Epithelial cell of esophagus (primary cell): ENCODE results near the gene VSIG1.

ENCODE experiments used
- DNase-seq: peaks from one replicate; pipeline ENCODE4 v3.0.0; 2010; ENCODE audit warnings: low read depth
- H3K4me3 ChIP-seq: 2 replicates; pipeline ENCODE4 v1.5.1; 2011; ENCODE audit warnings: mild to moderate bottlenecking, low read length, control low read depth
- TF ChIP-seq, protein P1 (sequence below): IDR thresholded peaks from 2 replicates; pipeline ENCODE4 v1.5.1; 2011; ENCODE audit warnings: low read depth, mild to moderate bottlenecking, low read length, control low read depth, inconsistent platforms; ENCODE audit not compliant: insufficient read depth; ENCODE audit errors: missing control alignments

VSIG1 gene

GRCh38 chrX:108081110-108081509 is 36.2 kb downstream of the VSIG1 start:
- H3K4me3 ChIP-seq: no peak overlapping the region
- TF ChIP-seq, protein P1, sequence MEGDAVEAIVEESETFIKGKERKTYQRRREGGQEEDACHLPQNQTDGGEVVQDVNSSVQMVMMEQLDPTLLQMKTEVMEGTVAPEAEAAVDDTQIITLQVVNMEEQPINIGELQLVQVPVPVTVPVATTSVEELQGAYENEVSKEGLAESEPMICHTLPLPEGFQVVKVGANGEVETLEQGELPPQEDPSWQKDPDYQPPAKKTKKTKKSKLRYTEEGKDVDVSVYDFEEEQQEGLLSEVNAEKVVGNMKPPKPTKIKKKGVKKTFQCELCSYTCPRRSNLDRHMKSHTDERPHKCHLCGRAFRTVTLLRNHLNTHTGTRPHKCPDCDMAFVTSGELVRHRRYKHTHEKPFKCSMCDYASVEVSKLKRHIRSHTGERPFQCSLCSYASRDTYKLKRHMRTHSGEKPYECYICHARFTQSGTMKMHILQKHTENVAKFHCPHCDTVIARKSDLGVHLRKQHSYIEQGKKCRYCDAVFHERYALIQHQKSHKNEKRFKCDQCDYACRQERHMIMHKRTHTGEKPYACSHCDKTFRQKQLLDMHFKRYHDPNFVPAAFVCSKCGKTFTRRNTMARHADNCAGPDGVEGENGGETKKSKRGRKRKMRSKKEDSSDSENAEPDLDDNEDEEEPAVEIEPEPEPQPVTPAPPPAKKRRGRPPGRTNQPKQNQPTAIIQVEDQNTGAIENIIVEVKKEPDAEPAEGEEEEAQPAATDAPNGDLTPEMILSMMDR: no peak
- DNase-seq: no peak

GRCh38 chrX:108087792-108088191 is 42.9 kb downstream of the VSIG1 start:
- no peak overlapping the region for H3K4me3 ChIP-seq
- TF ChIP-seq, protein P1: no peak
- DNase-seq: no peak

DNA sequence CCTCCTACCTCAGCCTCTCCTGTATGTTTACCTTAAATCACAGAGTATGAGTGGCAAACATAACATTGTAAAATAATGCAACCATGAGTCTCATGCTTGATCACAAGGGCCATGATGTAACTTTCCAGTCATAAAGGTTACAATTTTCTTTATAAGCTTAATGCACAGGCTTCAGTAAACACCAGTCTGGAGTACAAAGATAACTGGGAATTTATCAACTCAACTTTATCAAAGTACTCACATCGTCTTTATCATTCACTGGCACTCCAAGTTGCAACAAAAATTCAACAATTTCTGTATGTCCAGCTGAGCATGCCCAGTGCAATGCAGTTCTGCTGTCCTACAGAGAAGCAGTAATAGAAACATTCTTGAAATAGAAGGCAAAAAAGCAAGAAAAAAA is 43.6 kb downstream of the VSIG1 start:
- TF ChIP-seq, protein P1: no peak
- DNase-seq: no peak
- H3K4me3 ChIP-seq: no peak overlapping the region

DNA sequence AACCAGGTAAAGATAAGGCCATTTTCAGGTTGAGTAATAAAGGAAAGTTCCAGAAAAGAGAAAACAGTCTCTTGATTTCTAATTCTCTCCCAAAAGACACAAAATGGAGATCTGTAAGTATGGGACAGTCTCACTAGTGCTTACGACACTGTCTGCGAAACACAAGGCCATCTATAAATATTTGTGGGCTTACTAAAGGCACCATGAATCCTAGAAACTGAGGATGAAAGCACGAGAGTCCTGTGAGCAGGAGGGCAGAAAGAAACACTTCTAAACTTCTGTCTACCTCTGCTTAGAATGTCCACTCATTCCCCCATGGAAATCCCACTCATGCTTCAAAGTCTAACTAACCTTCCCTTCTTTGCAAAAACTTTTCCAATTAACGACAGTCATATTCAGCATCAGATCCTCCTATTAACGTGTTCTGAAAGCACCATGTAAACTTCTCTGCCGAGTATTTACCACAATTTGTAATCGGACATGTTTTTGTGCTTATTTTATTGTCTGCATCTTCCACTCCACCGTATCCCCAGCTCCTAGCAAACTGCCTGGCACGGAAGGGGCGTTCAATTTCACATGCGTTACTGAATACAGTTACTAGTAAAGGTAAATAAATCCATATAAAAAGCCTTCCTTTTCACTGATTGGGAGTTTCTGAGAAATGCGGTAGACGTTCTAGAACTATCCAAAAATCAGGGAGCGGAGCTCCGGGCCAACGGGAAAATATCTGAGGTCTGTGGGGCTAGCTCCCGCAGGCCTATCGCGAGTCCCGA is 45.8 kb downstream of the VSIG1 start:
- H3K4me3 ChIP-seq: peak overlapping the region; percentile 70
- DNase-seq: peak; percentile 33

GRCh38 chrX:108091264-108091877 is 46.5 kb downstream of the VSIG1 start, which contains the start of the genes ATG4A and PSMD10:
ATG4A (plus strand) TSS chrX:108091778; CDS start chrX:108091827, 49 bp downstream.
PSMD10 (minus strand) TSS chrX:108091542; CDS start chrX:108091520, 22 bp downstream.
- peak; percentile 96 for DNase-seq
- TF ChIP-seq, protein P1: no peak
- H3K4me3 ChIP-seq: peak within 1 kb of the TSS; percentile 70

More for the DNA sequence above, 45.8 kb downstream of the VSIG1 start:
- TF ChIP-seq, protein P1: no peak

DNA sequence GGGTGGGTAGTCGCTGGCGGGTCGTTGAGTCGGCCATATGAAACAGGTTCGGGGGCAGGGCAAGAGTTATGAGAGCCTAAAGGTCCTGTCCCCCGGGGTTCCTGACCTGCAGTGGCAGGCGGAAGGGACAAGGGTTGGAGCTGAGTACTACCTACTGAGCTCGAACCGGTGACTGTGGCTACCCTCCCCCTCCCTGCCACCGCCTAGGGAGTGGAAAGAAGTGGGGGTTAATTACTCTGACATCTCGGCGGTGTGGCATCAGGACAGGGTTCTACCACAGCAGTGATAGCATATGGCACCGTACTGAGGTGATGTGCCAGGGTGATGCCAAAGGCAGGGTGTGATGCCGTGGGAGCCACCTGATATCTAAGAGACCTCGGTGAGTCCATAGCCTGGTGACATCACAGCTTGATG is 47.0 kb downstream of the VSIG1 start:
- peak overlapping the region; percentile 70 for H3K4me3 ChIP-seq
- peak; percentile 27 for DNase-seq
- TF ChIP-seq, protein P1: no peak
